ENCODE measurements around the gene TELO2.

GRCh38 chr16:1551166-1551565 lies 58.0 kb downstream of the TELO2 start:
- TF ChIP-seq, protein P1, sequence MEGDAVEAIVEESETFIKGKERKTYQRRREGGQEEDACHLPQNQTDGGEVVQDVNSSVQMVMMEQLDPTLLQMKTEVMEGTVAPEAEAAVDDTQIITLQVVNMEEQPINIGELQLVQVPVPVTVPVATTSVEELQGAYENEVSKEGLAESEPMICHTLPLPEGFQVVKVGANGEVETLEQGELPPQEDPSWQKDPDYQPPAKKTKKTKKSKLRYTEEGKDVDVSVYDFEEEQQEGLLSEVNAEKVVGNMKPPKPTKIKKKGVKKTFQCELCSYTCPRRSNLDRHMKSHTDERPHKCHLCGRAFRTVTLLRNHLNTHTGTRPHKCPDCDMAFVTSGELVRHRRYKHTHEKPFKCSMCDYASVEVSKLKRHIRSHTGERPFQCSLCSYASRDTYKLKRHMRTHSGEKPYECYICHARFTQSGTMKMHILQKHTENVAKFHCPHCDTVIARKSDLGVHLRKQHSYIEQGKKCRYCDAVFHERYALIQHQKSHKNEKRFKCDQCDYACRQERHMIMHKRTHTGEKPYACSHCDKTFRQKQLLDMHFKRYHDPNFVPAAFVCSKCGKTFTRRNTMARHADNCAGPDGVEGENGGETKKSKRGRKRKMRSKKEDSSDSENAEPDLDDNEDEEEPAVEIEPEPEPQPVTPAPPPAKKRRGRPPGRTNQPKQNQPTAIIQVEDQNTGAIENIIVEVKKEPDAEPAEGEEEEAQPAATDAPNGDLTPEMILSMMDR (IDR thresholded peaks at IDR 0.05; ENCODE audit: low read depth, low read length, missing input control), result no peak
- no peak for TF ChIP-seq SP1 (IDR thresholded peaks at IDR 0.05)
- TF ChIP-seq FOXA1 (IDR thresholded peaks at IDR 0.05), result no peak
- no peak for TF ChIP-seq GABPA (IDR thresholded peaks at IDR 0.05 in 1 of 2, conservative IDR thresholded peaks at IDR 0.05 in 1 of 2)
